ENCODE measurements around the gene IFITM2.

The IFITM2 gene

DNA sequence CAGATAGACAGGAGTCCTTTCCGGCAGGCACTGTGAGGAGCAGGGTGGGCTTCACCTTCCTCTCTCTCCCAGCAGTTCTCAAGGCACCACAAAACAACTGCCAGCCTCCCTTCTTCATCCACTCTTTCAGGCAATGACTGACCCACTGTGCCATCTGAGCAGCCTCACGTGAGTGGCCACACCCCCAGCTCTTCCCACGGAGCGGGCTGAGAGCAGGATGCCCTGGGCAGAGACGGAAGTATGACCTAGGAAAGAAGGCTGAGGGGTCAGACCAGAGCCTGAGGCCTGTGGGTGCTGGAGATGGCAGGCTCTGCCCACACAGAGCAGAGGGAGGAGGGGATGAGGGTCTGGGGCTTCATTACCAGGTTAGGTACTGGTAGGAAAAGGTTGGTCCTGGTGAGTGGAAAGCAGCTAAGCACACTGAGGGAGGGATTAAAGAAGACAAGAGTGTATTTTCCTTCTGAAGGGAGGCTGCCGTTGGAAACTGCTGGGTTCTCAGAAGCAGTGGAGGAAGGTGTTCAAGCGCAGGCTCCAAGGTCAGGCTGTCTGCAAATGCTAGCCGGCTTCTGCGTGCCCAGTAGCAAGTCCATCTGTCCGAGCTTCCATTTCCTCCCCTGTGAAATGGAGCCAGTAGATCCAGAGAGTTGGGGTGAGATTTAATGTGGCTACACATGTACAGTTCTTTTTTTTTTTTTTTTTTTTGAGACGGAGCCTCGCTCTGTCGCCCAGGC, 24.8 kb upstream of the IFITM2 start:
- Histone ChIP-seq H4K20me1 (ENCODE audit: insufficient read depth, low read length, poor library complexity, severe bottlenecking) (no peaks in the 10 kb centered on the region), H3K4me3 (ENCODE audit: low read length, poor library complexity, severe bottlenecking) (no peak overlapping the region), H2AFZ (ENCODE audit: low read length) (no peak overlapping the region), H3K9me3 (ENCODE audit: insufficient read depth, low read depth, low read length) (no peaks in the 10 kb centered on the region), H3K9me2 (replicated peaks; ENCODE audit: low read depth, low read length) (no peaks in the 10 kb centered on the region), H3K79me2 (ENCODE audit: insufficient read depth, low read length) (peaks cover 5% of the 10 kb centered on the region; the same call in 1 of the 2 replicates), H3K4me2 (ENCODE audit: low read depth, low read length, poor library complexity, severe bottlenecking) (no peak overlapping the region), H3K36me3 (ENCODE audit: insufficient read depth, low read length) (no peaks in the 10 kb centered on the region), H3K9ac (ENCODE audit: low read depth, low read length, poor library complexity, severe bottlenecking) (no peak overlapping the region), H3K4me1 (ENCODE audit: insufficient read depth, low read length, poor library complexity, severe bottlenecking) (peaks cover 14% of the 10 kb centered on the region), H3F3A (ENCODE audit: low read depth) (no peaks in the 10 kb centered on the region), H3K27me3 (ENCODE audit: insufficient read depth, low read length, poor library complexity, severe bottlenecking) (no peaks in the 10 kb centered on the region)
- TF ChIP-seq, protein P1, sequence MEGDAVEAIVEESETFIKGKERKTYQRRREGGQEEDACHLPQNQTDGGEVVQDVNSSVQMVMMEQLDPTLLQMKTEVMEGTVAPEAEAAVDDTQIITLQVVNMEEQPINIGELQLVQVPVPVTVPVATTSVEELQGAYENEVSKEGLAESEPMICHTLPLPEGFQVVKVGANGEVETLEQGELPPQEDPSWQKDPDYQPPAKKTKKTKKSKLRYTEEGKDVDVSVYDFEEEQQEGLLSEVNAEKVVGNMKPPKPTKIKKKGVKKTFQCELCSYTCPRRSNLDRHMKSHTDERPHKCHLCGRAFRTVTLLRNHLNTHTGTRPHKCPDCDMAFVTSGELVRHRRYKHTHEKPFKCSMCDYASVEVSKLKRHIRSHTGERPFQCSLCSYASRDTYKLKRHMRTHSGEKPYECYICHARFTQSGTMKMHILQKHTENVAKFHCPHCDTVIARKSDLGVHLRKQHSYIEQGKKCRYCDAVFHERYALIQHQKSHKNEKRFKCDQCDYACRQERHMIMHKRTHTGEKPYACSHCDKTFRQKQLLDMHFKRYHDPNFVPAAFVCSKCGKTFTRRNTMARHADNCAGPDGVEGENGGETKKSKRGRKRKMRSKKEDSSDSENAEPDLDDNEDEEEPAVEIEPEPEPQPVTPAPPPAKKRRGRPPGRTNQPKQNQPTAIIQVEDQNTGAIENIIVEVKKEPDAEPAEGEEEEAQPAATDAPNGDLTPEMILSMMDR (conservative IDR thresholded peaks at IDR 0.05; ENCODE audit: low read length) = no peak
- TF ChIP-seq EZH2phosphoT487 (IDR thresholded peaks at IDR 0.05; ENCODE audit: borderline replicate concordance) = no peak

DNA sequence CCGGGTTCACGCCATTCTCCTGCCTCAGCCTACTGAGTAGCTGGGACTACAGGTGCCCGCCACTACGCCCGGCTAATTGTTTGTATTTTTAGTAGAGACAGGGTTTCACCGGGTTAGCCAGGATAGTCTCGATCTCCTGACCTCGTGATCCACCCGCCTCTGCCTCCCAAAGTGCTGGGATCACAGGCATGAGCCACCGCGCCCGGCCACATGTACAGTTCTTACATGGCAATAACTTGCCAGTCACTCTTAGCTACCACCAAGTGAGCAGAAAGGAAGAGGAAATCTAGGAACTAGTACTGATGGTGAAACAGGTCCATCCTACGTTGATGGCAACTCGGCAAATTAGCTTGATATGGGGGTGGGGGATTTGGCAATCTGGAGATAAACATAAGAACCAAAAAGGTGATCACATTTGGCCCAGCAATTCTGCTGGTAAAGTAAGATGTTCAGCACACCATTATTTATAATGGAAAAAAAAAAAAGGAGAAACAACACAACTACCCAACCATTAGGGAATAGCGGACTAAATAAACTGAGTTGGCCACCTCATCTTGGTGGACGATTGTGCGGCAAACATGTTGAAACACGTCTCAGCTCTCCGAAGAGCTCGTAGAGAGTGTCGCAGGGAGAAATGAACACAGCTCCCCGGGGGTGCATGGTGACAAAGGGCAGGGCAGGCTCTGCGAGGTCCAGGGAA, 24.1 kb upstream of the IFITM2 start:
- H4K20me1 ChIP-seq (ENCODE audit: insufficient read depth, low read length, poor library complexity, severe bottlenecking) = no peaks in the 10 kb centered on the region
- H3K36me3 ChIP-seq (ENCODE audit: insufficient read depth, low read length) = no peaks in the 10 kb centered on the region
- no peak overlapping the region for H3K4me2 ChIP-seq (ENCODE audit: low read depth, low read length, poor library complexity, severe bottlenecking)
- H3K4me1 ChIP-seq (ENCODE audit: insufficient read depth, low read length, poor library complexity, severe bottlenecking) = peaks cover 20% of the 10 kb centered on the region
- H3F3A ChIP-seq (ENCODE audit: low read depth) = no peaks in the 10 kb centered on the region
- H2AFZ ChIP-seq (ENCODE audit: low read length) = no peak overlapping the region
- no peak for TF ChIP-seq EZH2phosphoT487 (IDR thresholded peaks at IDR 0.05; ENCODE audit: borderline replicate concordance)
- TF ChIP-seq, protein P1 (conservative IDR thresholded peaks at IDR 0.05; ENCODE audit: low read length) = no peak
- no peaks in the 10 kb centered on the region for H3K9me2 ChIP-seq (replicated peaks; ENCODE audit: low read depth, low read length)
- H3K27me3 ChIP-seq (ENCODE audit: insufficient read depth, low read length, poor library complexity, severe bottlenecking) = no peaks in the 10 kb centered on the region
- no peak overlapping the region for H3K4me3 ChIP-seq (ENCODE audit: low read length, poor library complexity, severe bottlenecking)
- H3K9ac ChIP-seq (ENCODE audit: low read depth, low read length, poor library complexity, severe bottlenecking) = no peak overlapping the region
- peaks cover 13% of the 10 kb centered on the region; the same call in 1 of the 2 replicates for H3K79me2 ChIP-seq (ENCODE audit: insufficient read depth, low read length)
- H3K9me3 ChIP-seq (ENCODE audit: insufficient read depth, low read depth, low read length) = no peaks in the 10 kb centered on the region

DNA sequence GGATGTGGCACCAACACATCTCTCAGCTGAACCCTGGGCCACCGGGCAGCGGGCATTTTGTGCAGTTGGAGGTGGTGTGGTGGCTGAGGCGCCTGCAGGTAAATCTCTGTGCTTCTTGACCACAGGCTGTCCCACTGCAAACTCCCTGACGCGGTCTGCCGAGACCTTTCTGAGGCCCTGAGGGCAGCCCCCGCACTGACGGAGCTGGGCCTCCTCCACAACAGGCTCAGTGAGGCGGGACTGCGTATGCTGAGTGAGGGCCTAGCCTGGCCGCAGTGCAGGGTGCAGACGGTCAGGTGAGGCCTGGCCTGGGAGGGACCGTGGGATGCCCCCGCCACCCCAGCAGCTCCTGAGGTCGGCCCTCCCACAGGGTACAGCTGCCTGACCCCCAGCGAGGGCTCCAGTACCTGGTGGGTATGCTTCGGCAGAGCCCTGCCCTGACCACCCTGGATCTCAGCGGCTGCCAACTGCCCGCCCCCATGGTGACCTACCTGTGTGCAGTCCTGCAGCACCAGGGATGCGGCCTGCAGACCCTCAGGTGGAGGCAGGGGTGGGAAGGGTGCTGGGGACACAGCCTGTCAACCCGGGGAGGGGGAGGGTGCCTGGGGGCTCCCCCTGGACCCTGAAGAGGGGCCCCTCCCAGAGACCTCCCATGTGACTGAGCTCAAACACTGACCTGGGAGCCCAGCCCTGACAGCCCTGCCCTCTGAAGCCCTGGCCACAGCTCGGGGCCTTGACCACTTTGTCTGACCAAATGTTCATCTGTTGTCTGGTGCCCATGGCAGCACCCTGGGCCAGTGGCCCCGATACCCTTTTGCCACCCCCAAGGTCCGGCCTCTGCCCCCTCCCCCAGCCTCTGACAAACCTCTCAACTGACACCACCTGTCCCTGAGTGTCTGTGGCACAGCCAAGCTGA, 23.3 kb upstream of the IFITM2 start:
- Histone ChIP-seq H3K36me3 (ENCODE audit: insufficient read depth, low read length) (no peaks in the 10 kb centered on the region), H3K79me2 (ENCODE audit: insufficient read depth, low read length) (peaks cover 15% of the 10 kb centered on the region; the same call in 1 of the 2 replicates), H4K20me1 (ENCODE audit: insufficient read depth, low read length, poor library complexity, severe bottlenecking) (no peaks in the 10 kb centered on the region), H3K9me2 (replicated peaks; ENCODE audit: low read depth, low read length) (no peaks in the 10 kb centered on the region), H3K9me3 (ENCODE audit: insufficient read depth, low read depth, low read length) (no peaks in the 10 kb centered on the region), H3K4me2 (ENCODE audit: low read depth, low read length, poor library complexity, severe bottlenecking) (no peak overlapping the region), H3K4me3 (ENCODE audit: low read length, poor library complexity, severe bottlenecking) (no peak overlapping the region), H3K9ac (ENCODE audit: low read depth, low read length, poor library complexity, severe bottlenecking) (no peak overlapping the region), H3K4me1 (ENCODE audit: insufficient read depth, low read length, poor library complexity, severe bottlenecking) (peaks cover 22% of the 10 kb centered on the region), H3F3A (ENCODE audit: low read depth) (no peaks in the 10 kb centered on the region), H3K27me3 (ENCODE audit: insufficient read depth, low read length, poor library complexity, severe bottlenecking) (no peaks in the 10 kb centered on the region), H2AFZ (ENCODE audit: low read length) (no peak overlapping the region)
- no peak for TF ChIP-seq EZH2phosphoT487 (IDR thresholded peaks at IDR 0.05; ENCODE audit: borderline replicate concordance)
- TF ChIP-seq, protein P1 (conservative IDR thresholded peaks at IDR 0.05; ENCODE audit: low read length) = no peak
